ENCODE data around the gene ENTREP3. TPM values are rescaled to one million over a fixed set of nuclear protein-coding genes. Genes with fewer than 3 reads are reported as not detected.
A peak's percentile ranks its signal among the peaks of the same experiment; 100 is the strongest.
"Not testable (repeated sequence)": the region's sequence is repeated elsewhere in the genome, so short reads cannot be mapped to it uniquely, and the experiment has no call there.

Gene ENTREP3
- total and polyA plus RNA-seq, 4 experiments from 2014 or later, result 0.50 to 12.2 (median 6.1) TPM

GRCh38 chr1:155244368-155245162, 10.7 kb downstream of the ENTREP3 start:
- CTCF ChIA-PET (ENCODE audit: partially characterized antibody), result interaction anchor here (0.6 to 3.7 kb wide), 9 partner anchors 17 to 77 kb away, joined by 3 to 14 read pairs (median 5); partner anchors contain the start of genes KRTCAP2, MTX1, RUSC1 and THBS3
- Histone ChIP-seq H3K27me3 (ENCODE audit: insufficient read depth, low read length) (no peaks in the 10 kb centered on the region), H3K36me3 (ENCODE audit: insufficient read depth, low read length) (no peaks in the 10 kb centered on the region), H3K9me3 (ENCODE audit: control insufficient read depth in 1 of 2, low read length in 2 of 2) (no peaks in the 10 kb centered on the region), H3K4me3 (ENCODE audit: low read length in 2 of 2) (peak overlapping the region; percentile 11 to 73), H3K27ac (ENCODE audit: low read depth, low read length) (peak overlapping the region; percentile 78), H3K4me1 (ENCODE audit: insufficient read depth, low read length) (peaks cover 47% of the 10 kb centered on the region)
- peak overlapping the region; percentile 90 to 98 (median 93) for H3K4me3 Mint-ChIP-seq
- peaks cover 0 to 9% (median 2%) of the 10 kb centered on the region in 8 donors for H3K9me3 Mint-ChIP-seq
- H3K4me1 Mint-ChIP-seq, result peaks cover 14 to 58% (median 39%) of the 10 kb centered on the region in 4 donors
- H3K27me3 Mint-ChIP-seq, result peaks cover 3% of the 10 kb centered on the region in 2 donors
- H3K27ac Mint-ChIP-seq, result peak overlapping the region; percentile 95 to 100 (median 99)
- H3K36me3 Mint-ChIP-seq, result peaks cover 0 to 9% of the 10 kb centered on the region in 2 donors
- intact Hi-C loops (cut with micrococcal nuclease), result loop anchor here (1.0 to 5.0 kb wide), 5 partner anchors 17 to 72 kb away; partner anchors contain the start of genes HCN3, KRTCAP2, MTX1 and THBS3
- DNase-seq, result peak; percentile 94 to 98 (median 96)
- POLR2A ChIA-PET (ENCODE audit: partially characterized antibody), result interaction anchor here (0.6 to 3.5 kb wide), 30 partner anchors 9 to 873 kb away, joined by 3 to 47 read pairs (median 4); partner anchors contain the start of genes ASH1L, CLK2, ENTREP3 and GON4L

GRCh38 chr1:155242805-155243358, 12.4 kb downstream of the ENTREP3 start:
- ChIA-PET CTCF (ENCODE audit: partially characterized antibody) (interaction anchor here (0.7 to 3.2 kb wide), 5 partner anchors 8 to 70 kb away, joined by 3 to 14 read pairs (median 4); partner anchors contain the start of genes KRTCAP2, MTX1 and THBS3), POLR2A (ENCODE audit: partially characterized antibody) (interaction anchor here (0.8 to 3.5 kb wide), 8 partner anchors 11 to 81 kb away, joined by 3 to 47 read pairs (median 17); partner anchors contain the start of genes ENTREP3, MTX1, SCAMP3 and THBS3)
- Mint-ChIP-seq H3K36me3 (peaks cover 3 to 20% of the 10 kb centered on the region in 2 donors), H3K4me3 (peak overlapping the region; percentile 90 to 98 (median 93)), H3K4me1 (peaks cover 16 to 59% (median 43%) of the 10 kb centered on the region in 4 donors), H3K27ac (peak overlapping the region; percentile 84 to 100 (median 99)), H3K9me3 (peaks cover 0 to 9% (median 2%) of the 10 kb centered on the region in 8 donors), H3K27me3 (peaks cover 3% of the 10 kb centered on the region in 2 donors)
- Histone ChIP-seq H3K27ac (ENCODE audit: low read depth, low read length) (peak overlapping the region; percentile 78), H3K9me3 (ENCODE audit: control insufficient read depth in 1 of 2, low read length in 2 of 2) (no peaks in the 10 kb centered on the region), H3K36me3 (ENCODE audit: insufficient read depth, low read length) (no peaks in the 10 kb centered on the region), H3K4me3 (ENCODE audit: low read length in 2 of 2) (no peak overlapping the region), H3K4me1 (ENCODE audit: insufficient read depth, low read length) (peaks cover 47% of the 10 kb centered on the region), H3K27me3 (ENCODE audit: insufficient read depth, low read length) (no peaks in the 10 kb centered on the region)
- intact Hi-C loops (cut with micrococcal nuclease), result loop anchor here (5.0 kb wide), 4 partner anchors 34 to 71 kb away; partner anchors contain the start of genes HCN3, KRTCAP2, MTX1 and THBS3
- DNase-seq, result no peak

GRCh38 chr1:155241841-155242264, 13.4 kb downstream of the ENTREP3 start:
- peaks cover 47% of the 10 kb centered on the region for H3K4me1 ChIP-seq (ENCODE audit: insufficient read depth, low read length)
- H3K9me3 Mint-ChIP-seq, result peaks cover 0 to 9% (median 2%) of the 10 kb centered on the region in 8 donors
- POLR2A ChIA-PET (ENCODE audit: partially characterized antibody), result interaction anchor here (0.8 to 2.0 kb wide), 7 partner anchors 9 to 368 kb away, joined by 3 to 14 read pairs (median 4); partner anchors contain the start of genes ASH1L, CLK2 and KRTCAP2
- peaks cover 6 to 28% of the 10 kb centered on the region in 2 donors for H3K36me3 Mint-ChIP-seq
- H3K4me3 ChIP-seq (ENCODE audit: low read length in 2 of 2), result no peak overlapping the region
- no peaks in the 10 kb centered on the region for H3K27me3 ChIP-seq (ENCODE audit: insufficient read depth, low read length)
- peak overlapping the region in 4 of 8 donors; percentile 11 to 92 (median 52) for H3K4me3 Mint-ChIP-seq
- H3K9me3 ChIP-seq (ENCODE audit: control insufficient read depth in 1 of 2, low read length in 2 of 2), result no peaks in the 10 kb centered on the region
- no peaks in the 10 kb centered on the region for H3K36me3 ChIP-seq (ENCODE audit: insufficient read depth, low read length)
- no peak for DNase-seq
- peaks cover 3% of the 10 kb centered on the region in 2 donors for H3K27me3 Mint-ChIP-seq
- CTCF ChIA-PET (ENCODE audit: partially characterized antibody), result interaction anchor here (0.6 to 2.0 kb wide), 5 partner anchors 9 to 359 kb away, joined by 3 to 8 read pairs (median 4); no protein-coding TSS in a partner anchor
- H3K27ac ChIP-seq (ENCODE audit: low read depth, low read length), result peak overlapping the region; percentile 14
- peak overlapping the region; percentile 77 to 100 (median 90) for H3K27ac Mint-ChIP-seq
- intact Hi-C loops (cut with micrococcal nuclease), result loop anchor here (5.0 kb wide), 4 partner anchors 35 to 70 kb away; partner anchors contain the start of genes HCN3, KRTCAP2, MTX1 and THBS3
- peaks cover 16 to 62% (median 43%) of the 10 kb centered on the region in 4 donors for H3K4me1 Mint-ChIP-seq

GRCh38 chr1:155241069-155241679, 14.1 kb downstream of the ENTREP3 start:
- DNase-seq, result peak; percentile 70 to 81 (median 73)

GRCh38 chr1:155236451-155236850, 18.8 kb downstream of the ENTREP3 start:
- Histone ChIP-seq H3K4me1 (ENCODE audit: insufficient read depth, low read length) (peaks cover 32% of the 10 kb centered on the region), H3K27ac (ENCODE audit: low read depth, low read length) (no peak overlapping the region), H3K36me3 (ENCODE audit: insufficient read depth, low read length) (peaks cover 6% of the 10 kb centered on the region), H3K4me3 (ENCODE audit: low read length in 2 of 2) (no peak overlapping the region), H3K9me3 (ENCODE audit: control insufficient read depth in 1 of 2, low read length in 2 of 2) (no peaks in the 10 kb centered on the region), H3K27me3 (ENCODE audit: insufficient read depth, low read length) (no peaks in the 10 kb centered on the region)
- no peaks in the 10 kb centered on the region for H3K27me3 Mint-ChIP-seq
- intact Hi-C loops (cut with micrococcal nuclease), result no loop called here
- peaks cover 15 to 36% (median 29%) of the 10 kb centered on the region in 4 donors for H3K4me1 Mint-ChIP-seq
- H3K4me3 Mint-ChIP-seq, result peak overlapping the region in 1 of 8 donors; percentile 35
- POLR2A ChIA-PET (ENCODE audit: partially characterized antibody), result no interaction called here
- peak overlapping the region in 6 of 7 donors; percentile 62 to 95 (median 78) for H3K27ac Mint-ChIP-seq
- CTCF ChIA-PET (ENCODE audit: partially characterized antibody), result interaction anchor here (0.5 to 1.7 kb wide), 3 partner anchors 13 to 29 kb away, joined by 3 to 7 read pairs (median 3); no protein-coding TSS in a partner anchor
- no peak for DNase-seq
- H3K9me3 Mint-ChIP-seq, result no peaks in the 10 kb centered on the region
- peaks cover 21 to 38% of the 10 kb centered on the region in 2 donors for H3K36me3 Mint-ChIP-seq

More at GRCh38 chr1:155241069-155241679, 14.1 kb downstream of the ENTREP3 start:
- H3K36me3 Mint-ChIP-seq, result peaks cover 13 to 34% of the 10 kb centered on the region in 2 donors
- peak overlapping the region; percentile 44 to 58 for H3K4me3 ChIP-seq (ENCODE audit: low read length in 2 of 2)
- no peaks in the 10 kb centered on the region for H3K9me3 ChIP-seq (ENCODE audit: control insufficient read depth in 1 of 2, low read length in 2 of 2)
- ChIA-PET POLR2A (ENCODE audit: partially characterized antibody) (interaction anchor here (0.7 to 2.0 kb wide), 10 partner anchors 9 to 368 kb away, joined by 3 to 14 read pairs (median 4); partner anchors contain the start of genes ASH1L, CLK2 and KRTCAP2), CTCF (ENCODE audit: partially characterized antibody) (interaction anchor here (0.6 to 2.0 kb wide), 4 partner anchors 9 to 360 kb away, joined by 3 to 8 read pairs (median 4); no protein-coding TSS in a partner anchor)
- H3K36me3 ChIP-seq (ENCODE audit: insufficient read depth, low read length), result peaks cover 4% of the 10 kb centered on the region
- H3K4me1 ChIP-seq (ENCODE audit: insufficient read depth, low read length), result peaks cover 51% of the 10 kb centered on the region
- intact Hi-C loops (cut with micrococcal nuclease), result loop anchor here (5.0 kb wide), 4 partner anchors 34 to 69 kb away; partner anchors contain the start of genes HCN3, KRTCAP2, MTX1 and THBS3
- H3K27me3 Mint-ChIP-seq, result peaks cover 3% of the 10 kb centered on the region in 2 donors
- H3K4me1 Mint-ChIP-seq, result peaks cover 16 to 66% (median 48%) of the 10 kb centered on the region in 4 donors
- H3K27me3 ChIP-seq (ENCODE audit: insufficient read depth, low read length), result no peaks in the 10 kb centered on the region
- peaks cover 0 to 9% (median 2%) of the 10 kb centered on the region in 8 donors for H3K9me3 Mint-ChIP-seq
- peak overlapping the region; percentile 77 to 99 (median 90) for H3K27ac Mint-ChIP-seq
- peak overlapping the region; percentile 57 for H3K27ac ChIP-seq (ENCODE audit: low read depth, low read length)
- peak overlapping the region; percentile 81 to 92 (median 88) for H3K4me3 Mint-ChIP-seq

GRCh38 chr1:155235375-155235774, 19.9 kb downstream of the ENTREP3 start:
- H3K36me3 Mint-ChIP-seq, result peaks cover 21 to 33% of the 10 kb centered on the region in 2 donors
- H3K4me1 Mint-ChIP-seq, result peaks cover 9 to 25% (median 21%) of the 10 kb centered on the region in 4 donors
- intact Hi-C loops (cut with micrococcal nuclease); H3K36me3 ChIP-seq (ENCODE audit: insufficient read depth, low read length); H3K9me3 Mint-ChIP-seq; H3K27me3 ChIP-seq (ENCODE audit: insufficient read depth, low read length); H3K4me3 ChIP-seq (ENCODE audit: low read length in 2 of 2); H3K27me3 Mint-ChIP-seq; H3K9me3 ChIP-seq (ENCODE audit: control insufficient read depth in 1 of 2, low read length in 2 of 2); POLR2A ChIA-PET (ENCODE audit: partially characterized antibody): not testable (repeated sequence)
- H3K4me3 Mint-ChIP-seq, result peak overlapping the region in 6 of 8 donors; percentile 2 to 71 (median 46)
- peak overlapping the region; percentile 14 for H3K27ac ChIP-seq (ENCODE audit: low read depth, low read length)
- H3K4me1 ChIP-seq (ENCODE audit: insufficient read depth, low read length), result peaks cover 22% of the 10 kb centered on the region
- peak overlapping the region; percentile 74 to 95 (median 86) for H3K27ac Mint-ChIP-seq
- CTCF ChIA-PET (ENCODE audit: partially characterized antibody), result interaction anchor here (1.7 kb wide), 1 partner anchor 15 kb away, joined by 7 read pairs; no protein-coding TSS in a partner anchor
- peak in 2 of 5 donors; percentile 26 to 39 for DNase-seq

Measured in CD4-positive, alpha-beta memory T cell (primary cell).